Nucleus accumbens (tissue), 56 donors: ENCODE measurements around the gene BCAR3.
"Not testable (repeated sequence)": the region's sequence is repeated elsewhere in the genome, so short reads cannot be mapped to it uniquely, and the experiment has no call there.

Source experiments
- DNase-seq, 56 donors: peaks; one replicate each; lab custom pipeline; 2025; lab: John Stamatoyannopoulos, UW

Gene BCAR3

GRCh38 chr1:93650159-93650558 is 31.5 kb downstream of the BCAR3 start:
- not testable (repeated sequence) for DNase-seq

GRCh38 chr1:93649231-93649630 is 32.4 kb downstream of the BCAR3 start:
- DNase-seq: no peak

DNA sequence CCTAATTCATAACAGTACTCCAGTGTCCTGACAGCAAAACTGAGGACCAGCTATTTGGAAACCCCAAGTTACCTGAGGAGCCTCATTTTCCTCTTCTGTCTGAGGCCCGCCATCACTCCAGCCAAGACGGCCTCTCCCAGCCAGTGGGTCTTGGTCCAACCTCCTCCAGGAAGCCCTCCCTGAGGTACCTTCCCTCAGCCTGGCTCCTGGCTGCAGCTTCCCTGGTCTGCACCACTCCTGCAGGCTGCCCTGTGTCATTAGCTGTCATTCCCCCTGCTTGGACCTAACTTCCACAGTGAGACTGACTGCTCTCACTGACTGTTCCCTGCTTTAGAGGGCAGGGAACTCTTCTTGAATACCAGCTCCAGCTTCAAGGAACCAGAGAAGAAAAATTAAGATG is 33.0 kb downstream of the BCAR3 start:
- no peak for DNase-seq

- DNase-seq: no peak
These were observed 40.1 kb downstream of the BCAR3 start for GRCh38 chr1:93641527-93641926.

- DNase-seq: no peak
These were observed 40.8 kb downstream of the BCAR3 start for GRCh38 chr1:93640656-93641440.

GRCh38 chr1:93638981-93639380 is 42.7 kb downstream of the BCAR3 start:
- DNase-seq: peak in 5 of 56 donors; percentile 10 to 34 (median 24)

DNA sequence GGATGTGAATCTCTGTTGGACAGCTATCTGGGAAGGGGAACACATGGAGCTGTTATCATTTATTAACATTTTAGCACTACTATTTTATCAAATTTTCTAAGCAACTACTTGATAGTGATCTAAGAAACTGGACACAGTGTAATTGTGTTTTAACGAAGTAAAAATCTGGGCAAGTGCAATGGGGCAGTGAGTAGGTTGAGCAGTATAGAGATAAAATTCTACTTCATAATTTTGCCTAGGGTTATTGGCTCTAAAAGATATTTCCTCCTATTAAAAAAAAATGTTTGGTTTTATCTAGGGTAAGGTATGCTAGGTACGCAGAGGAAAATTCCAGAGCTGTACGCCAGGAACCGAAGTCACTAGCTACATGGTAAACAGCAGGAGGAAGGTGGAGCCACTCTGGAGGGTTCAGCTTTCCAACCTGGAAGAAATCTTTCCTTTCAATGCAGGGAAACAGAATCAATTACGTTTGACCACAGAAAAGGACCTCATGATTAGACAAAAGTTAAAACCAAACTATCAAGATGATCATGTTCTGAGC is 43.3 kb downstream of the BCAR3 start:
- DNase-seq: no peak

- DNase-seq: no peak
These were observed 44.9 kb downstream of the BCAR3 start for GRCh38 chr1:93636712-93637111.

- DNase-seq: peak in 42 of 56 donors; percentile 8 to 79 (median 40)
These were observed 45.8 kb downstream of the BCAR3 start for GRCh38 chr1:93635614-93636543.

DNA sequence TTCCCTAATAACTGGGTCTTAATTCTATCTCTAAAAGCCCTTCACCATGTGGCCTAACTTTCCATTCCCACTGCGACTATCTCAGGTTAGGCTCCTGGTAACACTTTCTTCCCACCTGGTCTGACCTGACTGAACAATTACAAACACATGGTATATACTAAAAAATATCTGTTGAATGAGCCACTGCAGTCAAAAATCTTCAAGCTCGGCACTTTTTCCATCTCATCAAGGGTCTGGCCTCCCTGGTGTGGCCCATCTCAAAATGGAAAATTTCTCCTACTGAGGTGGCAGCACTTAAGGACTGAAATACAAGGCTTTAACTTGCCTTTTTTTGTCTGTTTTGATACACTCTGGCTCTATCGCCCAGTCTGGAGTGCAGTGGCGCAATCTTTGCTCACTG is 48.3 kb downstream of the BCAR3 start:
- no peak for DNase-seq

- DNase-seq: no peak
These were observed 49.8 kb downstream of the BCAR3 start for GRCh38 chr1:93631626-93632365.

- DNase-seq: no peak
These were observed 51.5 kb downstream of the BCAR3 start for GRCh38 chr1:93630168-93630567.

- peak in 11 of 56 donors; percentile 5 to 55 (median 15) for DNase-seq
These were observed 52.3 kb downstream of the BCAR3 start for GRCh38 chr1:93629101-93630059.

GRCh38 chr1:93628681-93629080 is 53.0 kb downstream of the BCAR3 start:
- no peak for DNase-seq

GRCh38 chr1:93625582-93626327 is 55.9 kb downstream of the BCAR3 start:
- no peak for DNase-seq

GRCh38 chr1:93623875-93624274 is 57.8 kb downstream of the BCAR3 start:
- DNase-seq: no peak

DNA sequence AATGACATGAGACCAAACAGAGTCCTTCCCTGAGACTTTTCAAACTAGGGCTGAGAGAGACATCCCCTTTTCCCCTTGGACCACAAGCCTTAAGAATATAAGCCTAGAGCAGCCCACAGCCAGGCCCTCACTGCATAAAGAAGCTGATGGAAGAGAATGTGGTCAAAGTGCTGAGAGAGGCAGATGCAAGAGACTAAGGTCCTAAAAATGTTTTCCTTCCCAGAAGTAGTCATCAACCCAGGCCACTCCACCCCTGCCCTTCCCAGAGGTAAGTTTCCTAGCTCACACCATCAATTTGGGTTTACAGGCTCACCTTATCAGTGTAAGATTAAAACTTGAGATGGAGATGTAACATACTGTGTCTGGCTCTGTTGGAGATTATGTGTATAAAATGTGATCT is 58.2 kb downstream of the BCAR3 start:
- no peak for DNase-seq

DNA sequence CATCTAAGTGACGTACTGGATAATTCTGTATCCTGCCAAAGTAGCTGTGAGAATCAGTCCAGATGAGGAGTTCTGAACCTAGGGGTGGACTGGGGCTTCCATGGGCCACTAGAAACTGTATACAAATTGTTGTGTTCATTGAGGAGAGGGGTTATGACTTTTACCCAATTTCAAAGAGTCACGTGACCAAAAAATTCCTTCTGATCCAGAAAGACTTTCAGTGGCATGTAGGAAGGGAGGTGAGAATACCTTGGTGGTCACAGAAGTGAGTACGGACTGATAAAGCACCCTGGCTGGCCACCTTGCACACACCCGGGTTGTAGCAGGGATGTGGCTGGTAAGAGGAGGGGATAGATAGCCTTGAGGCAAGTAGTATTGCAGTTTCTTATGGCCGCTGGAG is 60.4 kb downstream of the BCAR3 start:
- DNase-seq: no peak

GRCh38 chr1:93620841-93621210 is 60.8 kb downstream of the BCAR3 start:
- no peak for DNase-seq
